Activated CD4-positive, CD25-positive, alpha-beta regulatory T cell treated with anti-CD3 and anti-CD28 coated beads, Interleukin-2, amount 50 U/mL, for 72 hours (primary cell): ENCODE data around the gene TXNDC2.

Experiments
- DNase-seq: peaks from one replicate; pipeline ENCODE4 v3.0.0; 2021

Gene TXNDC2

DNA sequence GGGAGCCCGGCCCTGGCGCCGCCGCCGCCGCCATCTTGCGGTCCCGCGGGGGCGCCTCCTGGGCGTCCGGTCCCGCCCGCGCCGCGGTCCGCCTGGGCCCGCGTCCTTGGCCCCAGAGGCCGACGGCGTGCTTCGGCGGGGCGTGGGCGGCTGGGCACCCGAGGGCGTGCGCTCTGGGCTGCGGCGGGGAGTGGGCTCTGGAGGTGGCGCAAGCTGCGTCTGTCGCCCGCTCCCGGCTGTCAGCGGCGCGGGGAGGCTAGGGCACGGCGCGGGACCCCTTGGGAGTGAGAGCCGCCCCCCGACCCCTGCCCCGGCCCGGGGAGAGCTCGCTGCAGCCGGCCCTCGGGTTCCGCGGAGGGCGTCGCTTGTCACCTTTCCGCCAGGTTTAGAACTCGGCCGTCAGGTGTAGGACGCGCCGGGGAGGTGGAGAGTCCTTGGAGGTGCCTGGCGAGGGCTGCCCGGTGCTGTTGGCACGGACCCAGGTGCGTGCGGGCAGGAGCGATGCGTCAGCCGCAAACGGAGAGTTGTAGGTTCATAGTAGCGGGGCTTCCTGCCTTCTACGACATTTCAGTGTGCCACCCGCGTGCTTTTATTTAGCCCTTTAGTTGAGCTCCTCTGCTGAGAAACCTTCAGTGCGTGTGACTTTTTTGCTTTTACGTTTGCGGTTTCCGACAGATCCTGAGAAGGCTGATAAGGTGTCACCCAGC, 29.0 kb downstream of the TXNDC2 start:
- DNase-seq: peak; percentile 80

DNA sequence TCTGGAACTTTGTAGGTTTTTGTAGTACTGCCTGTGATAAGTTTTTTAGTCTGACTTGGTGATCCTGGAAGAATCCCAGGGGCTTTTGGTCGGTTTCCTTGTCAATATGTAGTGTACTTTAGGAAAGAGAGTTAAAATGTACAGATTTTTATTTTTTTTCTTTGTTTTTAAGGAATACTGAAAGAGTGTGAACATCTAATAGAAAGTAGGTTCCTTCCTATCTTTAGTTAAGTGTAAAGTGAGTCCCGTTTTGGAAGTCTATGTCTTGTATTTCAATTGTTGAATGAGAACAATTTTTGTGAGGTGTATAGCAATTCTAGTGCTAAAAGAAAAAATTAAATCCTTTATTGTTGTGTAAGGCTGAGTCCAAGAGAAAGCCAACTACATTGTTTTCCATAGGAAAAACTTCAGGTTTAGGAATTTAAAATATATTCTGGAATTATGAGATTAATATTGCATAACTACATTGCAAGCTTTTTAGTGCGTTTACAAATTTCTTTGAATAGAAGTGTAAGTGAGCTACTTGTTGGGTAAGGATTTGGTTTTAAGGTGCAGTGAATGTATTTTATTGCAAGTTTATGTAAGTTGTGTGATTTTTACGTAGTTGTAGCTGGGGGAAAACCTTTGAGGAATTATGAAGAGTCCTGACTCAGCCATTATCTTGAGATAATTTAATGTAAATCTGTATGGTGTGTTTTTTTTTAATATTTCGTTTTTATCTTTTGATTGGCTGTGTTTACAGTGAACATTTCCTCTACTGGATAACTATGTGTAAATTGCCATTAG, 29.7 kb downstream of the TXNDC2 start:
- DNase-seq: no peak

DNA sequence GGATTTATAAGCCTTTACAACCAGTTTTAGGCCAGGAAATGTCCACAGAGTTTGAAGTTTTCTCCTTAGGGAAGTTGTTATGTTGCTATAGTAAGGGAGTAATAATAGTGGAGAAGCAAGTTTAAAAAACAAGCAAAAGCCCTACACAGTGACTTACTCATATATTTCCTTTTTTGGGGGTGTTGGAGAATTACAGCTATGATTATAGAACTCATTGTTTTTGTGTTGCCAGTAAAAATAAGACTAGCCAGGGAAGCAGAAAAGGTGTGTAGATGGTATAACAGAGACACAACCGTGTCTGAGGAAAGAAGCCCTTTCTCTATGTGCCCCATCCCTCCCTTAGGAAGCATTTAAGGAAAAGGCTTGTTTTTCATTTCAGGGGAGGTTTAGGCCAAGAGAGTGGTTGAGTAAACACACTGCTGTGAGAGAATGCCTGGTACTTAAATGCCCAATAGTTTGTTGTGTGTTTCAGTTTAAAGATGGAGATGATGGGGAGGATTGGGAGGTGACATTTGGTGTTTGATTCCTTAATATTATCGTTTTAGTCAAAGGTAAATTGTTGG, 30.4 kb downstream of the TXNDC2 start:
- no peak for DNase-seq

DNA sequence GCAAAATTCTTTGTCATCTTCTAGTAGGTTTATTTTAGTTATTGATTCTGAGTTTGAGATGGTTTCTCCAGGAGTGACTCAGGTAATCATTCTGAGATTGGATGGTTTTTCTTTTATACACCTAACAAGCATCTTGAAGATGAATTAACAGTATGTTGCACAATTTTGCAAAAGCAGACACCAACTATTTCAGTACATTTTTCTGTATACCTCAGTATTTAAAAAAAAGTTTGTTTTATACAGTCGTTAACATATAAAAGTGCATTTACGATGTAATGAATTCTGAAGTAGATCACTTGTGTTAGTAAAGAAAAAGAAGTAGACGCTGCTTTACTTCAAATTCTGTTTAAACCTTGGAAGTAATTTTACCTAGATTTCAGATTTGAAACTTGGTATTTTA, 31.0 kb downstream of the TXNDC2 start:
- no peak for DNase-seq

DNA sequence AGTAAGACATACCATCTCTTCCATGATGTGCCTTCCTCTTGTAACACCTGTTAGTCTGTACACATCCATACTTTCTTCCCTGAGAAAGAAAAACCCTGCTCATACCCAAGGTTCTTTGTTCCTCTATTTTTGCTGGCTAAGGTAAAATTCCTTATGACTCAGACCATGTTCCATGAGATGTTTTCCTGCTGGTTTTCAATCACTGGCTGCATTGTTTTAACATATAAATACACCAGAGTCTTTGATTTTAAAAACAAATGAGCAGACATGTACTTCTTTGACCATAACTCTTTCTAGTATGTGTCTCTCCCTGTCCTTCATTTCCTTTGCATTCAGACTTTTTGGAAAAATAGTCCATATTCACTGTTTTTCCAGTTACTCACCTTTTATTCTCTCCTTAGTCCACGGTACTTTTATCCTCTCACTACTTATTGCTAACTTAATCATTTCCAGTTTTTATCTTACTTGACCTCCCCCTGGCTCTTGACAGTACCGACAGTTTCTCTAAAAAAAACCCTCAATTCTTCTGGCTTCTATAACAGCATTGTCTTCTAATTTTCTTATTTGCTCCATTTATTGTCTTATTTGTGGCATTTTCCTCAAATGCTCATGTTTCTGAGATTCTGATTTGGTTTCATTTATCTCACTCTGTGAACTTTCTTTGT, 32.4 kb downstream of the TXNDC2 start:
- no peak for DNase-seq

DNA sequence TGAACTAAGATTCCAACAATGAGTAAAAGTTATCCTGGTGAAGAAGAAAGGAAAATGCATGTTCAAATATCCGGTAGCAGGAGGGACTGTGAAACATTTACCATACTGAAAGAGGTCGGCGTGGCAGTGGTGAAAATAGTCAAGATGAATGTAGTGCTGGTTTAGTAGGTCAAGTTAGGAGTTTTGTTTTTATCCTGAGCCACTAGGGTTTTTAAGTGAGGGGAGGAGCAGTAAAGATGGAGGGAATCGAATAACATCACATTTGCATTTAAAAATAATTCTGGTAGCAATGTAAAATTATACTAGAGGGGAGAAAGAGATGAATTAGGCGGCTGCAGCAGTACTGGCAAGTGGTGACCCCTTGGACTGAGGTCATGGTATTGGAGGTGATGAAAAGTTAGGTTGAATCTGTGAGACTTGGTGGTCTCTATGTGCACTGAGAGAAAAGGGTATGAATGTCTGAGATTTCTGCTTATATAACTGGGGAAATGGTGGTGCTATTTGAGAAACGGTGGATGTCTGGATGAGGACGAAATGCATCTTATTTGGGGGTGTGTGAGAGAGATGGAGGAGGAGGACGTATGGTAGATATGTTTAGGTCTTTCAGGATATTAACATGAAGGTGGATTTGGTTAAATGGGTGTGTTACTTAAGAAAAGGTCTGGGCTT, 33.9 kb downstream of the TXNDC2 start:
- DNase-seq: no peak

DNA sequence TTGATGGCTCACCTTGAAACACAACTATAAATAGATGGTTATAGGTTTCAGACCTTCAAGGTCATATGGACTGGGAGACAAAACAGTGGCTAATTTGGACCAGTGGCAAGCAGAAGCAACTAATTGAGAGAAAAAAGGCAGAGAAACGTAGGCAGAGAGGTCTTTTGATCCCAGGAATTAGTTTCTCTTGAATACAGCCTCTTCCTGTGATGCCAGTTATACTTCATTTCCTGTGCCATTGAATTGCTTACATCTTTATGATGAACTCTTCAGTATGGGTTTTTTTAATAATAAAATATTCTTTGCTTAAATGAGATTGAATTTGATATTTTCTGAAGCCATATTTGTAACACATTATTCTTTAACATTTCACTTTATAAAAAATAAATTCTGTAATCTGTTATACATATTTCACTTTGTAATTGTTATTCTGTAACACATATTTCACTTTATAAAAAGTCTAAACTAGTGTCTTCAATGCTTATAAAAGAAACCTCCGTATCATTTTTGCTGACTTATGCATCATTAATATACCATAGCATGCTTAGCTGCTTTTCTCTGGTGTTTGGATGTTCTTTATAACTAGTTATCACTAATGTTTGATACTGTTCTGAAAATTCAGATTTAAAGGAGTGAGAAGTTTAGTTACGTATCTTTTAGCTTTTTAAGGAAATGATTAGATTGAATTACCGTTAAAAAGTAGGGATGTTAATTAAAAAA, 37.0 kb downstream of the TXNDC2 start:
- DNase-seq: no peak

DNA sequence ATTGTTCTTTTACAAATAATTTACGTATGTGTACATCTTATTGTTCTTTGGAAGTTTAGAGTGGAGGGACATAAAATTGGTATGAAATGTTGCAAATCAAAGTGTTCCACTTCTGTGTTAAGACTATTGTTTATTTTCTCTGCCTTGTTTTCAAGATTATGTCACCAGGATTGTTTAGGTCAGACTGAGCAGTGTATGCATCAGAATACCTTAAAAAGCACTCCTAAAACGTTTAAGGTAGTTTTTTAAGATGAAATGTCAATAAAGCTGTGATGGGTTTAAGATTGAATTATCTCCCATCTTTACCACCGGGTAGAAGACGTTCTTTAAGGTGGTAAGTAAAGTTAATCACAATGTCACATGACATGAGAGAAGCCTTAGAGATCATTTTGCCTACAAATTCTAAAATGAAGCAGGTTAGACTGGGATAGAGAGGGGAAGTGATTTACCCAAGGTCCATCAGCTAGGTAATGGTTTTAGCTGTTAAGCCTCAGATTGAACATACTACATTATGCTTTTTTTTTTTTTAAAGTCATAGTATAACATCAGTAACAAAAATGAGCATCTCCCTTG, 38.7 kb downstream of the TXNDC2 start:
- no peak for DNase-seq

DNA sequence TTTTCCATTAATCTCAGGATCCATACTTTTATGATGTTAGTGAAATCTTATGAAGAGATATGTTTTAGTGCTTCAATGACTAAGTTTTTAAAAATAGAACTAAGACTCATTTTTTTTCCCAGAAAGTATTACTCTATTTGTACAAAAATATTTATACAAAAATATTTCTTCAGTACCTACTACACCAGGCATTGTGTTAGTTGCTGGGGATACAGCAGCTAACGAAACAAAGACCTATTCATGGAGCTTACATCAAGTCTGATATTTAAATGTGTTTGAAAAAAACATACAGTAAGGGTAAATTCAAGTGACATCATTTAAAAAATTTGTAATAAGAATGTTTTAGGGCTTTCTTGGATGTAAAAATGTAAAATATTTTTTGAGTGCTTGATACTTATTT, 39.6 kb downstream of the TXNDC2 start:
- DNase-seq: no peak

DNA sequence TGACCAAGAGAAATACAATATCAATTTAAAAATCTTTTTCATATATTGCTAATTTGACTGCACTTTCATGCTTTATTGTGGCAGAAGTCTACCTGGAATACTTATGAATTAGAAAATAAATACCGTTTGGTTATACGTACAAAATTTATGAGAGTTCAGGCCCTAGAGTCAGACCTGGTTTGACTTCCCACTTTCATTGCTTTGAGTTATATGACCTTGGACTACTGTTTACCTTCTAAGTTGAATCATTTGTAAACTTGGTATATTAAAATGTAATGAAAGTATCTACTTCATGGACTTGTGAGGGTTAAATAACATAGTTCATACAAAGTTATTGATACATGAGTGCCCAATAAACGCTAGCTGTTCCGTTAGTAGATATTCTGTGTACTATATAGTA, 40.0 kb downstream of the TXNDC2 start:
- no peak for DNase-seq

DNA sequence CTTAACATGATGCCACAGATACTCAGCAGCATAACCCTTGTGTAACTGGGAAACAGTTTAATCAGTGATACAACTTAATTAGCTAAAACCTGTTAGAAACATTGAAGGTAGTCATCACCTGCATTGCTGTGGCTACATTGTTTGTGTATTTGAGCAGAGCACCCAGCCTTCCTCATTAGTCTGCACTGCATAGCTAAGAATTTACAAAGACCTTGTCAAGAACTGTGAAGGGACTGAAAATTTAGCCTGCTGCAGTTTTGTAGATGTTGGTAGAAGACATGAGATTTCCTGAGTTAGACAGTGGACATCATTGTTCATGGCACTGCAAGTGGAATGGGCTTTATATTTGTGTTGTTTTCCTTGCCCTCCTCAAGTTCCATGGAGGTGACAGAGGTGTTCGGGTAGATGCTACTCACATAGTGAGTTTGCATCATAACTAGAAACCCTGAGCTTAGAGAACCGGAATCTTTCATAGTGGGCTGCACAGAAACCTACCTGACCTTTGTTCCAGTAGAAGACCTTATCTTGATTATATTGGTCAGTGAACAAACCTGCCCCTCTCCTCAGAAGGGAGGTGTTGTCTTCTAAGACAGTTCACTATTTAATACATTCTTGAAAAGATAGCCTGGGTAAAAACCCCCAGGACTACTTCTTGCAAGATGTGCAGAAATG, 40.6 kb downstream of the TXNDC2 start:
- no peak for DNase-seq

DNA sequence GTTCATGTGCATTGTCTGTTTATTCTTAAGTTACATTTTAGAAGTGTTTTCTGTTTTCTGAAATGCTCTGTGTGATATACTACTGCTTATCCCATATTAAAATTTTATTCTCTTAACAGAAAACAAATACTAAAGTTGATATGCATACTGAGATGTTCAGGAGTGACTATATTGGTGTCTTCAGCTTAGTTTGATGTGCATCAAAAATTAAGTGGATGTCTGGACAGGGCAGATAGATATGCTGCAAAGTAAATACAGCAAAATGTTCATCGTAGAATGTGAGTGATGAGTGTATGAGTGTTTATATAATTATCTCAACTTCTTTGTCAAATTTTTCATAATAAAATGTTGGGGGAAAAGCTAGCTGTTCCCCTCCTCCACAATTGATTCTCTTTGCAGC, 41.2 kb downstream of the TXNDC2 start:
- no peak for DNase-seq

DNA sequence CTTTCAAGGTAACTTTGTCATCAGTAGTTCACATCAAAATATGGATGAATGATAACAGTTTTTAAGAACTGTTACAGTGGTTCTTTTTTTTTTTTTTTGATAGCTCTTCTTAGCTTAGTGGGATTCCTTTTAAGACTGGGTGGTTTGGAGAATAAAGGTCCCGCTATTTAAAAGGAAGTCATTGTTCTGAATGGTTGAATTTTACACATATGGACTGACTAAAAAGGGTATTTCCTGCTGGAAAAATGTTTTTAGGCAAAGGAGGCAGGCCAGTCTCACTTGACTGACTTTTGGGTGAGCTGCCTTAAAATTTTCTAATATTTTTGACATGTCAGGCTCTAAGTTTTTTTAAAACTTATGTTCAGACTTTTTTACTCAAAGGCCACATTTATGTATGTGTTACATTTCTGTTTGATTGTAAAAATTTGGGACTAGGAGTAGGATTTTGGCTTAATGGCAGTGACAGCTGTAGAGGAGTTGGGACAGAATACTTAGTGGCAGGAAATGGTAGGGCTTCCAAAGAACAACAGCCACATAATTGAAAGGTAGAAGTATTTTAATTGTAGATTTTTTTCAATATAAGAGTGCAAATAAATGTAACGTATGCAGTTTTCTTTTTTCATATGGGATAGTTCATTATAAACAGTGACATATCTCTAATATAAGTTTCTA, 41.8 kb downstream of the TXNDC2 start:
- no peak for DNase-seq

DNA sequence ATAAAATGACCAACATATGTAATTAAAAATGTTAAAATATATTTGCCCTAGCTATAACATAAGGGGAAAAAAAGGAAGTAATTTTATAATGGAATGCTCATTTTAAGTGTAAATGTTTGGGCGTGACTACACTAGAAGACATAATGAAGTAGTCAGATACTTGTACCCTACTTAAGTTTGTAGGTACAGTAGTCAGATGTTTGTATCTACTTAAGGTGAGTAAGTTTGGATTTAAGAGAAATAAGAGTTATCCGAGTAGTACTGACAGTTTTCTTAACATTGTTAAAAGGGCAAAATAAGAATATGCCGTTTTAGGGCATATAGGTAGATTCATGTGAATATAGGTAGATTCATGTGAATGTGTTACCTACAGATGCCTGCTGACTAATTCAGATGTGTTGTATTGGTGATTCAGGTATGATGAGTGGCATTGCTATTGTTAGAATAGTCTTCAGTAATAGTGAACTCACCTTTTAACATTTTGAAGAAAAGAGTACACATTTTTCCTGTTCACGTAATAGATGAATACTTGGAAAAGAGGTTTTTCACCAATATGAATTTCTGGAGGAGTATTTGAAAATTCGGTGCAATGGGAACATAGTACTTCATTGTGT, 43.0 kb downstream of the TXNDC2 start:
- no peak for DNase-seq

DNA sequence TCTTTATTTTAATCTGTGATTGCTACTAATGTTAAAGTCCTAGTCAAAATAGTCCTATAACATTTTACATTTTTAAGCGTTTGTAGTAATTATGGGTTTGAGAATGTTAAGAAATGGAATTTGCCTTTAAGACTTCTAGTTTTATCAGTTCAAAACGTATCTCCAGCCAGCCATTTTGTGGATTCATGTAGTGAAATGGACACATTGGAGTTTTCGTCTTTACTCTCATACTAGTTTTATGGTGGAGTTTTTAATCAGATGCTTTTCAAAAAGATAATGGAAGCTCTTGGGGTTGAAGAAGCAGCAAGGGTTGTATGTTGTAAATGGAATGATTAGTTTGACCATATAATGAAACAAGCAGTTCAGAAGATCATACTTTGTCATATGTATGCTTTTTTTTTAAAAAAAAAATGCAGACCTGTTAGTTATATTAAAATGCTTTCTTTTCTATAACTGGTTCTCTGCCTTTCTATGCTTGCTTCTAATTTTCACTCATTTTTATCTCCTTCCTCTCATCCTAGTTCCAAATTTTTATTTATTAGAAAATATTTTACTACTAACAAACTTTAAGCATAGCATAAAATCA, 44.6 kb downstream of the TXNDC2 start:
- no peak for DNase-seq

DNA sequence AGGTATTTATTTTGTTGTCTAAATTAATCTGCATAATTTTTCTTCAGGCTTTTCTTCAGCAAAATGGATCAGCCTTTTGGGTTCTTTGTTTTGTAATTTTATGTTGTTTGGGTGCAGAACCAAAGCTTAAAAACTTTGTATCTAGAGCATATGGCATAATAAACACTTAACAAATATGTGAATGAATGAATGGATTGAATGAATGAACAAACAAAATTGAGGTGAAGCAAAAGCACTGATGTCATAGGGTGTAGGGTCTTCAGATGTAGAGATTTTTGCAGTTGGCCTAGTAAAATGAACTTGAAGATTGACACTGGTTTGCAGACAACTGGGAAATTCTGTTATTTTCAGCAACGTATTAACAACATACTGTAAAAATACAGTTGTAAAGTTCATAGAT, 45.4 kb downstream of the TXNDC2 start:
- no peak for DNase-seq

DNA sequence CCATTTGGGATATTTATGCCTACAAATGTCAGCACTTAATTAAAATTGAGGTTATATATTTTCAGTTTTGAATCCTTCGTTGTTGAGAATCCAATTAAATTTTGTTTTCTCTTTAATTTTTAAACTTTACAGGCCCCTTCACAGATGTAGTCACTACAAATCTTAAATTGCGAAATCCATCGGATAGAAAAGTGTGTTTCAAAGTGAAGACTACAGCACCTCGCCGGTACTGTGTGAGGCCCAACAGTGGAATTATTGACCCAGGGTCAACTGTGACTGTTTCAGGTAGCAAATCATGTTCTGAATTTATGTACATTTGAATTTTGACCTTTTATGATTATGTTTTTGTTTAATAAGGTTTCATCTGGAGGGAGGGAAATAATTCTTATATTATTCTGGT, 45.9 kb downstream of the TXNDC2 start:
- no peak for DNase-seq

DNA sequence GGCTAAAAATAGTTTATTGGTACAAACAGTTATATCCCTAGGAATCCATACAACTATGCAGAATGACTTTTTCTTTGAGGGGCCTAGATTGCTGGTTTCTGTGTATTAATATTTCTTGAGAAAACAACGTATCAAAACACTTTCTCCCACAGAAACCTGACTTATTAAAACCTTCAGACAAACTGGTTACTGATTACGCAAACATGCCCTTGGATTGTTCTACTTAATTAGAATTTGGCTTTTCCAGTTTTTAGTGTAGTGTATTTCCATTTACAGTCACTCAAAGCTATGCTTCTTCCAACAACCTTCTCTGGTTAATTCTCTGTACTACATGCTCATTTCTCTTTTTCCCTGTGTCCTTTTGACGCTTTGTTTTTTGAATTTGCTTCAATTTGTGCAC, 48.1 kb downstream of the TXNDC2 start:
- DNase-seq: no peak

DNA sequence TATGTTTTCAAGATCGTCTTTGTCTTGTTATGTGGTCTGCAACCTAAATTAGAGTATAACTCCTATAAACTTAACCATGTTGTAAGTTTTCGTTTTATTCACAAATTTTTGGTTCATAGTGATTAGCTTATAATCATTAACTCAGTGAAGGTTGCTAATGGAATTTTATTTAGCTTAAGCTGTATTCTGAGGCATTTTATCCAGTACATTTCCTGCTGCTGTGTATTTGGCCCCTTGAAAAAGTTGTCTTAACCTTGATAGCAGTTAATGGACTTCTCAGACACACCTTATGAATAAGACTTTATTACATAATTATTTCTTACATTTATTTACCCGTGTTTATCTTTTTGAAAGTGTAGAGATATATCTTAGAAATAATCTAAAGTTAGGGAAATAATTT, 48.5 kb downstream of the TXNDC2 start:
- no peak for DNase-seq
